Renal cortex interstitium (tissue), 3 donors: ENCODE data around the gene INPP5D. TPM values are rescaled to one million over a fixed set of nuclear protein-coding genes. Genes with fewer than 3 reads are reported as not detected.

Source experiments
- polyA plus RNA-seq, 3 donors: library from polyadenylated mRNA; unstranded; fragments of 120-200 nt; gene quantifications; one replicate each; pipeline ENCODE4 v1.2.1, GENCODE V29; 2013; ENCODE audit not compliant: insufficient read length in 3 of 3

Gene INPP5D
- polyA plus RNA-seq, 3 donors: 6.1 to 10.8 (median 6.9) TPM

Other genes starting within 250 kb of the INPP5D start
- gene SNORC, start 190.1 kb upstream of the INPP5D start, polyA plus RNA-seq: 1 to 10 TPM; 1.3 to 3.4 (median 2.8) TPM
- gene NGEF, start 47.1 kb upstream of the INPP5D start, polyA plus RNA-seq: 1 to 10 TPM; 2.1 to 3.5 (median 2.4) TPM
- not detected for gene NEU2, start 27.7 kb upstream of the INPP5D start, polyA plus RNA-seq
- 10 to 100 TPM; 21.8 to 23.4 (median 22.9) TPM for gene ATG16L1, start 191.3 kb downstream of the INPP5D start, polyA plus RNA-seq
- gene SAG, start 247.5 kb downstream of the INPP5D start, polyA plus RNA-seq: under 1 TPM; 0.05 to 0.32 (median 0.09) TPM